Lung (tissue), 12 donors: ENCODE measurements around the gene BIRC7. TPM values are rescaled to one million over a fixed set of nuclear protein-coding genes. Genes with fewer than 3 reads are reported as not detected.

Source experiments
- ATAC-seq: fragments of 200-7000 bp; cut with Tn5 transposase; one replicate; pipeline ENCODE4 v1.9.1; 2020; ENCODE audit warnings: moderate number of reproducible peaks; ENCODE audit not compliant: insufficient read depth, low FRiP score
- DNase-seq, 3 donors: peaks; one replicate each; pipeline ENCODE4 v3.0.0-alpha.2; 2013 to 2017
- H3K27ac ChIP-seq, 2 donors: one replicate each; pipeline ENCODE4 v1.5.1; 2013; ENCODE audit warnings: mild to moderate bottlenecking in 2 of 2, moderate library complexity in 2 of 2, control low read depth in 1 of 2, inconsistent platforms in 1 of 2, low read depth in 1 of 2, low read length in 1 of 2
- H3K27me3 ChIP-seq, 3 donors: one replicate each; pipeline ENCODE4 v1.5.1; 2013; ENCODE audit warnings: low read length in 2 of 3; ENCODE audit not compliant: control insufficient read depth in 3 of 3, insufficient read depth in 3 of 3
- H3K36me3 ChIP-seq, 4 donors: one replicate each; pipeline ENCODE4 v1.5.1; 2013; ENCODE audit warnings: low read length in 4 of 4, mild to moderate bottlenecking in 1 of 4, moderate library complexity in 1 of 4; ENCODE audit not compliant: control insufficient read depth in 4 of 4, insufficient read depth in 4 of 4
- H3K4me1 ChIP-seq, 5 donors: one replicate each; pipeline ENCODE4 v1.5.1; 2013; ENCODE audit warnings: low read length in 5 of 5, mild to moderate bottlenecking in 2 of 5, moderate library complexity in 1 of 5; ENCODE audit not compliant: control insufficient read depth in 5 of 5, insufficient read depth in 5 of 5
- H3K4me3 ChIP-seq: one replicate; pipeline ENCODE4 v1.5.1; 2013; ENCODE audit warnings: mild to moderate bottlenecking, control low read depth, moderate library complexity
- H3K9ac ChIP-seq, 2 donors: one replicate each; pipeline ENCODE4 v1.5.1; 2013; ENCODE audit warnings: low read length in 2 of 2, control low read depth in 1 of 2; ENCODE audit not compliant: insufficient read depth in 1 of 2
- H3K9me3 ChIP-seq, 4 donors: one replicate each; pipeline ENCODE4 v1.5.1; 2013; ENCODE audit warnings: low read length in 3 of 4, mild to moderate bottlenecking in 1 of 4, moderate library complexity in 1 of 4; ENCODE audit not compliant: control insufficient read depth in 4 of 4, insufficient read depth in 3 of 4
- CTCF ChIP-seq: IDR thresholded peaks from 2 replicates; pipeline ENCODE4 v1.5.1; 2012; ENCODE audit warnings: mild to moderate bottlenecking; ENCODE audit errors: control extremely low read depth, extremely low read depth
- WGBS, 2 donors: extraction: QIAGEN DNeasy Blood & Tissue Kit; methylation state at CpG; one replicate each; pipeline ENCODE4 v1.1.7; 2013; 5-methylcytosine and 5-hydroxymethylcytosine counted together
- polyA plus RNA-seq, 2 donors: library from polyadenylated mRNA; stranded (reverse); fragments of 200-250 nt; gene quantifications; one replicate each; pipeline ENCODE4 v1.2.1, GENCODE V29; 2013
- total RNA-seq, 2 donors: library from RNA; depleted of rRNA in 1 of 2; stranded (reverse); fragments of >200 nt in 1 of 2; gene quantifications; one replicate each; pipeline ENCODE4 v1.2.1, GENCODE V29; 2014 to 2021
- donor health status: control.
- donor health status: control.
- donor health status: Bipolar disorder and iron deficiency.
- donor health status: healthy.
- donor health status: DM: yes; HTN: yes; CAD: no.

BIRC7 gene
- total and polyA plus RNA-seq, 4 donors = 0.57 to 1.2 (median 0.71) TPM; not detected in 1

- H3K9me3 ChIP-seq = no peaks in the 10 kb centered on the region
- DNase-seq = no peak
These were observed 48.4 kb downstream of the BIRC7 start for GRCh38 chr20:63284083-63284440.

GRCh38 chr20:63284544-63284949 lies 48.8 kb downstream of the BIRC7 start:
- H3K36me3 ChIP-seq = peaks cover 0 to 82% (median 16%) of the 10 kb centered on the region in 4 donors
- no peak overlapping the region for H3K4me3 ChIP-seq
- whole genome bisulfite sequencing, 2 donors = 80 to 86% methylated on average over 25 of the region's 25 CpGs
- H3K27ac ChIP-seq = no peak overlapping the region
- ATAC-seq (no peak), DNase-seq (no peak)
- H3K27me3 ChIP-seq = no peaks in the 10 kb centered on the region
- peaks cover 0 to 8% (median 0%) of the 10 kb centered on the region in 5 donors for H3K4me1 ChIP-seq
- H3K9me3 ChIP-seq = no peaks in the 10 kb centered on the region
- TF ChIP-seq CTCF = no peak
- H3K9ac ChIP-seq = no peak overlapping the region

More at GRCh38 chr20:63284083-63284440, 48.4 kb downstream of the BIRC7 start:
- Histone ChIP-seq H3K36me3 (peaks cover 0 to 84% (median 16%) of the 10 kb centered on the region in 4 donors), H3K9ac (no peak overlapping the region), H3K27ac (no peak overlapping the region), H3K27me3 (no peaks in the 10 kb centered on the region), H3K4me3 (no peak overlapping the region), H3K4me1 (peaks cover 0 to 8% (median 0%) of the 10 kb centered on the region in 5 donors)
- TF ChIP-seq CTCF = no peak
- 73 to 78% methylated on average over 14 of the region's 14 CpGs for WGBS, 2 donors
- no peak for ATAC-seq

- Histone ChIP-seq H3K9ac (no peak overlapping the region), H3K36me3 (peaks cover 0 to 79% (median 16%) of the 10 kb centered on the region in 4 donors), H3K9me3 (no peaks in the 10 kb centered on the region), H3K4me1 (peaks cover 0 to 8% (median 0%) of the 10 kb centered on the region in 5 donors), H3K27me3 (no peaks in the 10 kb centered on the region), H3K4me3 (no peak overlapping the region), H3K27ac (no peak overlapping the region)
- WGBS, 2 donors = 86 to 95% methylated on average over 13 of the region's 13 CpGs
- ATAC-seq = no peak
- no peak for DNase-seq
- TF ChIP-seq CTCF = no peak
These were observed 49.3 kb downstream of the BIRC7 start for GRCh38 chr20:63284981-63285524.
